Endodermal cell (in vitro differentiated cells): Measurements from ENCODE around the gene ZNF302. TPM values are rescaled to one million over a fixed set of nuclear protein-coding genes. Genes with fewer than 3 reads are reported as not detected.

ENCODE experiments used
- DNase-seq: peaks from one replicate; pipeline ENCODE4 v3.0.0-alpha.2; 2017
- H3K27ac ChIP-seq: 2 replicates; pipeline ENCODE4 v1.5.1; 2013; ENCODE audit warnings: mild to moderate bottlenecking, low read depth, low read length, moderate library complexity
- H3K27me3 ChIP-seq: 2 replicates; pipeline ENCODE4 v1.6.1; 2013; ENCODE audit warnings: mild to moderate bottlenecking, low read length, moderate library complexity; ENCODE audit not compliant: insufficient read depth, control insufficient read depth, poor library complexity, severe bottlenecking
- H3K36me3 ChIP-seq: 2 replicates; pipeline ENCODE4 v1.7.0; 2013; ENCODE audit warnings: mild to moderate bottlenecking, low read length, moderate library complexity; ENCODE audit not compliant: control insufficient read depth, insufficient read depth
- H3K4me1 ChIP-seq: one replicate; pipeline ENCODE4 v1.7.0; 2013; ENCODE audit warnings: low read length; ENCODE audit not compliant: control insufficient read depth, insufficient read depth
- H3K4me3 ChIP-seq: 2 replicates; pipeline ENCODE4 v1.5.1; 2013; ENCODE audit warnings: mild to moderate bottlenecking, low read length, moderate library complexity
- H3K9ac ChIP-seq: 2 replicates; pipeline ENCODE4 v1.6.1; 2013; ENCODE audit warnings: mild to moderate bottlenecking, low read length, moderate library complexity; ENCODE audit not compliant: poor library complexity, severe bottlenecking; ENCODE audit errors: extremely low read depth
- H3K9me3 ChIP-seq: 2 replicates; pipeline ENCODE4 v1.6.1; 2013; ENCODE audit warnings: mild to moderate bottlenecking, low read length, moderate library complexity; ENCODE audit not compliant: control insufficient read depth
- H3K27ac Mint-ChIP-seq: 2 replicates; pipeline ENCODE4 v1.8.0; 2020; ENCODE audit warnings: mixed read lengths
- H3K27me3 Mint-ChIP-seq: 2 replicates; pipeline ENCODE4 v1.8.0; 2021; ENCODE audit warnings: mild to moderate bottlenecking, mixed read lengths; ENCODE audit not compliant: insufficient read depth
- H3K36me3 Mint-ChIP-seq: 2 replicates; pipeline ENCODE4 v1.8.0; 2020; ENCODE audit warnings: low read depth, mixed read lengths
- H3K4me1 Mint-ChIP-seq: 2 replicates; pipeline ENCODE4 v1.8.0; 2020; ENCODE audit warnings: mixed read lengths
- H3K4me3 Mint-ChIP-seq: 2 replicates; pipeline ENCODE4 v1.8.0; 2020; ENCODE audit warnings: mild to moderate bottlenecking, moderate library complexity, mixed read lengths
- H3K9me3 Mint-ChIP-seq: 2 replicates; pipeline ENCODE4 v1.8.0; 2020; ENCODE audit warnings: mild to moderate bottlenecking, mixed read lengths
- WGBS, 2 experiments: methylation state at CpG; one replicate each; pipeline versions ENCODE4 v1.1.5 to v1.1.7; 2013; ENCODE audit warnings: missing lambda C conversion rate in 2 of 2, mixed read lengths in 1 of 2; ENCODE audit not compliant: insufficient coverage in 1 of 2, insufficient read length in 1 of 2; 5-methylcytosine and 5-hydroxymethylcytosine counted together
- total RNA-seq, 2 donors: library from RNA; stranded (reverse); fragmentation: NEBNext Ultra II Directional in 1 of 2; extraction: Animal tissue kit (Norgen Biotek cat#: 25700) in 1 of 2; gene quantifications; 2 replicates in 1 of 2; 3 replicates in 1 of 2; pipeline ENCODE4 v1.2.1, GENCODE V29; 2021
- TF ChIP-seq, protein P1 (sequence below): fragments of 200-600 bp; sonication (generic); conservative IDR thresholded peaks from 2 replicates; pipeline ENCODE4 v1.5.0; 2021; ENCODE audit warnings: antibody characterized with exemption, mild to moderate bottlenecking

Gene ZNF302
- total RNA-seq, 2 donors from 2014 or later = 24.1 to 27.4 TPM

GRCh38 chr19:34655651-34656050 lies 21.8 kb upstream of the ZNF302 start:
- no peaks in the 10 kb centered on the region for H3K27me3 ChIP-seq
- no peaks in the 10 kb centered on the region for H3K4me1 Mint-ChIP-seq
- H3K9me3 ChIP-seq = peaks cover 16% of the 10 kb centered on the region
- no peaks in the 10 kb centered on the region for H3K36me3 Mint-ChIP-seq
- no peaks in the 10 kb centered on the region for H3K4me1 ChIP-seq
- H3K9ac ChIP-seq = no peak overlapping the region
- peaks cover 39% of the 10 kb centered on the region for H3K27me3 Mint-ChIP-seq
- TF ChIP-seq, protein P1, sequence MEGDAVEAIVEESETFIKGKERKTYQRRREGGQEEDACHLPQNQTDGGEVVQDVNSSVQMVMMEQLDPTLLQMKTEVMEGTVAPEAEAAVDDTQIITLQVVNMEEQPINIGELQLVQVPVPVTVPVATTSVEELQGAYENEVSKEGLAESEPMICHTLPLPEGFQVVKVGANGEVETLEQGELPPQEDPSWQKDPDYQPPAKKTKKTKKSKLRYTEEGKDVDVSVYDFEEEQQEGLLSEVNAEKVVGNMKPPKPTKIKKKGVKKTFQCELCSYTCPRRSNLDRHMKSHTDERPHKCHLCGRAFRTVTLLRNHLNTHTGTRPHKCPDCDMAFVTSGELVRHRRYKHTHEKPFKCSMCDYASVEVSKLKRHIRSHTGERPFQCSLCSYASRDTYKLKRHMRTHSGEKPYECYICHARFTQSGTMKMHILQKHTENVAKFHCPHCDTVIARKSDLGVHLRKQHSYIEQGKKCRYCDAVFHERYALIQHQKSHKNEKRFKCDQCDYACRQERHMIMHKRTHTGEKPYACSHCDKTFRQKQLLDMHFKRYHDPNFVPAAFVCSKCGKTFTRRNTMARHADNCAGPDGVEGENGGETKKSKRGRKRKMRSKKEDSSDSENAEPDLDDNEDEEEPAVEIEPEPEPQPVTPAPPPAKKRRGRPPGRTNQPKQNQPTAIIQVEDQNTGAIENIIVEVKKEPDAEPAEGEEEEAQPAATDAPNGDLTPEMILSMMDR = no peak
- H3K27ac ChIP-seq = no peak overlapping the region
- no peaks in the 10 kb centered on the region for H3K36me3 ChIP-seq
- no peak overlapping the region for H3K4me3 Mint-ChIP-seq
- 64 to 77% methylated on average over 1 to 2 of the region's 2 CpGs for WGBS, 2 experiments
- H3K9me3 Mint-ChIP-seq = peaks cover 24% of the 10 kb centered on the region
- no peak overlapping the region for H3K27ac Mint-ChIP-seq
- DNase-seq = no peak
- H3K4me3 ChIP-seq = no peak overlapping the region

DNA sequence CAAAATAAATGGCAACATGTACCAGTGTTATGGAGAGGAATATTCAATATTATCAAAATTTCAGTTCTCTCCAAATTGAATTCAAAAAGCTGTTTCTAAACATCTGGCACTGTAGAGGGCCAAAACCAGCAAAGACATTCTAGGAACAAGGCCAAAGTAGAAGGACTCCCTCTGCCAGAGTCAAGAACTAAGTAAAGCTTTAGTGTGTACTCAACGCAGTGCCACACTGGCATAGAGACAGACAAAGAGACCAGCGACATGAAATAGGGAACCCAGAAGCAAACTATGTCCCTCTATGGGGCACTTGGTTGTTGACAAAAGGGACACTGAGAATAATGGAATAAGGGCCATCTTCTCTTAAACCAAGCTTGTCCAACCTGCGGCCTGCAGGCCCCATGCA lies 16.1 kb upstream of the ZNF302 start:
- H3K27ac ChIP-seq = no peak overlapping the region
- TF ChIP-seq, protein P1 = no peak
- Mint-ChIP-seq H3K27me3 (peaks cover 31% of the 10 kb centered on the region), H3K9me3 (peaks cover 7% of the 10 kb centered on the region), H3K36me3 (no peaks in the 10 kb centered on the region), H3K27ac (no peak overlapping the region), H3K4me3 (no peak overlapping the region), H3K4me1 (no peaks in the 10 kb centered on the region)
- no peak for DNase-seq
- no peaks in the 10 kb centered on the region for H3K27me3 ChIP-seq
- no peaks in the 10 kb centered on the region for H3K36me3 ChIP-seq
- H3K9me3 ChIP-seq = no peaks in the 10 kb centered on the region
- WGBS, 2 experiments = 86 to 97% methylated on average over 3 of the region's 3 CpGs
- H3K4me3 ChIP-seq = no peak overlapping the region
- H3K9ac ChIP-seq = no peak overlapping the region
- H3K4me1 ChIP-seq = no peaks in the 10 kb centered on the region

GRCh38 chr19:34662919-34663318 lies 14.6 kb upstream of the ZNF302 start:
- Mint-ChIP-seq H3K36me3 (no peaks in the 10 kb centered on the region), H3K4me1 (no peaks in the 10 kb centered on the region), H3K9me3 (peaks cover 7% of the 10 kb centered on the region), H3K27me3 (peaks cover 22% of the 10 kb centered on the region), H3K4me3 (no peak overlapping the region), H3K27ac (no peak overlapping the region)
- H3K27ac ChIP-seq = no peak overlapping the region
- TF ChIP-seq, protein P1 = peak; percentile 75
- no peaks in the 10 kb centered on the region for H3K9me3 ChIP-seq
- no peaks in the 10 kb centered on the region for H3K4me1 ChIP-seq
- H3K36me3 ChIP-seq = no peaks in the 10 kb centered on the region
- H3K9ac ChIP-seq = no peak overlapping the region
- WGBS, 2 experiments = 40 to 43% methylated on average over 1 to 5 of the region's 5 CpGs
- no peaks in the 10 kb centered on the region for H3K27me3 ChIP-seq
- DNase-seq = peak; percentile 74
- no peak overlapping the region for H3K4me3 ChIP-seq
